Measurements from ENCODE around the gene LTBP4.

Gene LTBP4

GRCh38 chr19:40588110-40588854 lies 12.9 kb upstream of the LTBP4 start:
- H3K36me3 ChIP-seq (ENCODE audit: insufficient read depth, low read length) = peaks cover 30% of the 10 kb centered on the region
- no peaks in the 10 kb centered on the region for H3K4me1 ChIP-seq (ENCODE audit: insufficient read depth, low read length)
- H4K20me1 ChIP-seq (ENCODE audit: insufficient read depth, low read length) = no peaks in the 10 kb centered on the region
- no peak for ATAC-seq (ENCODE audit: insufficient read depth, low read depth)
- no peak for DNase-seq
- no peaks in the 10 kb centered on the region for H3K27me3 ChIP-seq (ENCODE audit: insufficient read depth, low read length, poor library complexity)
- no peak overlapping the region for H2AFZ ChIP-seq (ENCODE audit: low read depth, low read length)
- no peak overlapping the region for H3K9ac ChIP-seq (ENCODE audit: low read depth, low read length)
- no peak overlapping the region for H3K4me2 ChIP-seq (ENCODE audit: insufficient read depth, low read length)
- H3K79me2 ChIP-seq (ENCODE audit: insufficient read depth, low read length) = no peaks in the 10 kb centered on the region
- no peak for TF ChIP-seq EZH2 (IDR thresholded peaks at IDR 0.05; ENCODE audit: borderline replicate concordance, low read depth, low read length, severe bottlenecking)
- TF ChIP-seq CTCF (IDR thresholded peaks at IDR 0.05; ENCODE audit: borderline replicate concordance, extremely low read depth, low read length, poor library complexity, severe bottlenecking) = no peak
- no peaks in the 10 kb centered on the region for H3K9me3 ChIP-seq (ENCODE audit: insufficient read depth, low read length, severe bottlenecking)
- no peak overlapping the region for H3K4me3 ChIP-seq (ENCODE audit: low read depth in 1 of 2, low read length in 2 of 2)
- no peak overlapping the region for H3K27ac ChIP-seq (ENCODE audit: low read length)

GRCh38 chr19:40588926-40589569 lies 12.1 kb upstream of the LTBP4 start:
- no peaks in the 10 kb centered on the region for H3K79me2 ChIP-seq (ENCODE audit: insufficient read depth, low read length)
- no peaks in the 10 kb centered on the region for H4K20me1 ChIP-seq (ENCODE audit: insufficient read depth, low read length)
- H3K4me3 ChIP-seq (ENCODE audit: low read depth in 1 of 2, low read length in 2 of 2) = no peak overlapping the region
- H3K9me3 ChIP-seq (ENCODE audit: insufficient read depth, low read length, severe bottlenecking) = no peaks in the 10 kb centered on the region
- H3K4me1 ChIP-seq (ENCODE audit: insufficient read depth, low read length) = no peaks in the 10 kb centered on the region
- peaks cover 26% of the 10 kb centered on the region for H3K36me3 ChIP-seq (ENCODE audit: insufficient read depth, low read length)
- no peak overlapping the region for H3K4me2 ChIP-seq (ENCODE audit: insufficient read depth, low read length)
- no peak overlapping the region for H3K9ac ChIP-seq (ENCODE audit: low read depth, low read length)
- ATAC-seq (ENCODE audit: insufficient read depth, low read depth) (no peak), DNase-seq (no peak)
- no peaks in the 10 kb centered on the region for H3K27me3 ChIP-seq (ENCODE audit: insufficient read depth, low read length, poor library complexity)
- no peak overlapping the region for H3K27ac ChIP-seq (ENCODE audit: low read length)
- TF ChIP-seq CTCF (IDR thresholded peaks at IDR 0.05; ENCODE audit: borderline replicate concordance, extremely low read depth, low read length, poor library complexity, severe bottlenecking) (no peak), EZH2 (IDR thresholded peaks at IDR 0.05; ENCODE audit: borderline replicate concordance, low read depth, low read length, severe bottlenecking) (no peak)
- no peak overlapping the region for H2AFZ ChIP-seq (ENCODE audit: low read depth, low read length)

GRCh38 chr19:40589591-40590429 lies 11.4 kb upstream of the LTBP4 start:
- Histone ChIP-seq H4K20me1 (ENCODE audit: insufficient read depth, low read length) (no peaks in the 10 kb centered on the region; the same call in 1 of the 2 replicates), H3K4me2 (ENCODE audit: insufficient read depth, low read length) (no peak overlapping the region), H3K79me2 (ENCODE audit: insufficient read depth, low read length) (no peaks in the 10 kb centered on the region), H3K4me3 (ENCODE audit: low read depth in 1 of 2, low read length in 2 of 2) (no peak overlapping the region), H3K27ac (ENCODE audit: low read length) (no peak overlapping the region), H3K36me3 (ENCODE audit: insufficient read depth, low read length) (peaks cover 26% of the 10 kb centered on the region), H2AFZ (ENCODE audit: low read depth, low read length) (no peak overlapping the region), H3K4me1 (ENCODE audit: insufficient read depth, low read length) (peaks cover 5% of the 10 kb centered on the region), H3K9ac (ENCODE audit: low read depth, low read length) (no peak overlapping the region), H3K27me3 (ENCODE audit: insufficient read depth, low read length, poor library complexity) (no peaks in the 10 kb centered on the region), H3K9me3 (ENCODE audit: insufficient read depth, low read length, severe bottlenecking) (no peaks in the 10 kb centered on the region)
- no peak for DNase-seq
- no peak for ATAC-seq (ENCODE audit: insufficient read depth, low read depth)
- TF ChIP-seq CTCF (IDR thresholded peaks at IDR 0.05; ENCODE audit: borderline replicate concordance, extremely low read depth, low read length, poor library complexity, severe bottlenecking) = no peak
- no peak for TF ChIP-seq EZH2 (IDR thresholded peaks at IDR 0.05; ENCODE audit: borderline replicate concordance, low read depth, low read length, severe bottlenecking)
